Measurements from ENCODE around the gene ATP8B4. TPM values are rescaled to one million over a fixed set of nuclear protein-coding genes. Genes with fewer than 3 reads are reported as not detected.

The ATP8B4 gene
- total RNA-seq, 1 donor from 2014 or later = 9.8 TPM

DNA sequence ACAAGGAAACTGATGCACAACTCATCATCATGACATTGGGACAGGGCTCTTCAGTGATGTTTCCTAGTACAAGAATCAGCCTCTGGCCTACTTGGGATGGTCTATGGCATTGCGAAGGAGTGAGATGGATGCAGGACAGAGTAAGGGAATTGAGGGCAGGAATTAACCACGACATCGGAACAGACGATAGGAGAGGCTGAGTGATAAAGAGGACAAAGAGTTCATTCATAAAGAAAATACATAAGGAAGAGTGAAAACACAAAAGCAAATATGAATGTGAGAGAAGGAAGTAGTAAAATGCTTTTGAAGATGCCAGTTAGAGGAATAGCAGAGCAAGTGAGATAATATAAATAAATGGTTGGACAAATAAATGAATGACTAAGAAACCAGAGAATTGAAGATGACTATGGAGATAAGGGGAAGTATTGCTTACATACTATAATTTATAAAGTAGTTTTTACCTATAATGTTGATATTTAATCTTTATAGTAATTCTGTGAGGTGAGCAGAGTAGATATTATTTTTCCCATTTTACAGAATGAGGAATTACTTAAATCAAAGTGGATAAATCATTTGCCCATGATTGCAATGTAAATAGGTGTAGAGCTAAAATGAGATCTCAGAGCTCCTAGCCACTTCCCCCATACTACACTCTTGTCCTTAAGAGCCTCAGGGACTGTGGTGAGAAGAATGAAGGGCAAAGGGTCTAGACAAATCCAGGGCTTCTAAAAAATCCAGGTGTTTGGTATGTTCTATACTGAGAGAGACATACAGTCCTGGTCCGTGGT is 294.9 kb downstream of the ATP8B4 start:
- Histone ChIP-seq H3K27ac (no peak overlapping the region), H3K4me3 (no peak overlapping the region), H3K4me1 (no peaks in the 10 kb centered on the region), H3K9me3 (no peaks in the 10 kb centered on the region), H3K27me3 (no peaks in the 10 kb centered on the region), H3K36me3 (no peaks in the 10 kb centered on the region)
- no peak for DNase-seq (ENCODE audit: extremely low spot score in 2 of 2)
- intact Hi-C loops (cut with DNase I) = no loop called here
- TF ChIP-seq POLR2A (IDR thresholded peaks at IDR 0.05) (no peak), POLR2AphosphoS5 (IDR thresholded peaks at IDR 0.05; ENCODE audit: insufficient read depth in 1 of 2, low read depth in 1 of 2) (no peak), CTCF (IDR thresholded peaks at IDR 0.05) (no peak)

- H3K36me3 ChIP-seq = no peaks in the 10 kb centered on the region
- no peak for DNase-seq (ENCODE audit: extremely low spot score in 2 of 2)
- peaks cover 7% of the 10 kb centered on the region for H3K4me1 ChIP-seq
- H3K4me3 ChIP-seq = no peak overlapping the region
- H3K27me3 ChIP-seq = no peaks in the 10 kb centered on the region
- peak overlapping the region; percentile 41 for H3K27ac ChIP-seq
- H3K9me3 ChIP-seq = no peaks in the 10 kb centered on the region
- no peak for TF ChIP-seq POLR2A (IDR thresholded peaks at IDR 0.05)
- TF ChIP-seq POLR2AphosphoS5 (IDR thresholded peaks at IDR 0.05; ENCODE audit: insufficient read depth in 1 of 2, low read depth in 1 of 2) = no peak
- no peak for TF ChIP-seq CTCF (IDR thresholded peaks at IDR 0.05)
- intact Hi-C loops (cut with DNase I) = no loop called here
Measured at GRCh38 chr15:49817100-49817499, 301.9 kb downstream of the ATP8B4 start.

DNA sequence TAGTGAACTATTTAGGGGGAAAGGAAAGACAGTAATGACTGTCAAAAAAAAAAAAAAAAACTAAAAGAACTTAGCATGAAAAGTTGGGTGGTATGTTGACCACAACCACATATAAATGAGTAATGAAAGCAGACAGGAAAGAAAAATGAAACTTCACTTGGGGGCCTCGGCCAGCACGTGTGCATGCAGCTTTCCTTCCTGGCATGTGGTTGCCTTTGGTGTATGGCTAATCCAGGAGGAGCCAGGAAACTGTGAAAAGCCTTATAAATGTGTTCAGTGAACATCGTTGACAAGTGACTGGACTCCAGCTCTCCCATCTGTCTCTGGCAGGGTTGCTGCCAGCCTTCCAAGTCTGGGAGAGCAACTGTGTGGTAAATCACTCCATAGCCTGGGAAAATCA is 303.1 kb downstream of the ATP8B4 start:
- Histone ChIP-seq H3K27ac (peak overlapping the region; percentile 41), H3K27me3 (no peaks in the 10 kb centered on the region), H3K36me3 (no peaks in the 10 kb centered on the region), H3K4me3 (no peak overlapping the region), H3K9me3 (no peaks in the 10 kb centered on the region), H3K4me1 (peaks cover 7% of the 10 kb centered on the region)
- DNase-seq (ENCODE audit: extremely low spot score in 2 of 2) = no peak
- intact Hi-C loops (cut with DNase I) = no loop called here
- TF ChIP-seq CTCF (IDR thresholded peaks at IDR 0.05) = no peak
- no peak for TF ChIP-seq POLR2A (IDR thresholded peaks at IDR 0.05)
- TF ChIP-seq POLR2AphosphoS5 (IDR thresholded peaks at IDR 0.05; ENCODE audit: insufficient read depth in 1 of 2, low read depth in 1 of 2) = no peak

DNA sequence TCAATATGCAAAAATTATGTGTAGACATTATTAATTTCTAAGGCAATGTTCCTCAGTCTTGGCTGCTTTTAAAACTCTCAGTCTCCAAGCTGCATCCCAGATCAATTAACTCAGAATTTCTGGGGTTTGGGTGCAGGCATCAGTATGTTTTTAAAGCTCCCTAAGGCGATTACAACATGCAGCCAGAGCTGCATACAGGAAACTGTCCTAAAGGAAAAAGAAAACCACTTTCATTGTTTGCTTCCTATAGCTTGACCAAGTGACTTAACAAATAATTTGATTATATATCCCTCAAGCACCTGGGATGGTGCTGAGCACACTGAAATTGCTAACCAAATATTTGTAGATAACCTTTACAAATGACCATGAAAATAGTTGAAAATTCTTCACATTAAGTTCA is 303.5 kb downstream of the ATP8B4 start:
- Histone ChIP-seq H3K36me3 (no peaks in the 10 kb centered on the region), H3K27me3 (no peaks in the 10 kb centered on the region), H3K4me3 (no peak overlapping the region), H3K4me1 (peaks cover 9% of the 10 kb centered on the region), H3K27ac (no peak overlapping the region), H3K9me3 (no peaks in the 10 kb centered on the region)
- no peak for TF ChIP-seq POLR2AphosphoS5 (IDR thresholded peaks at IDR 0.05; ENCODE audit: insufficient read depth in 1 of 2, low read depth in 1 of 2)
- no peak for TF ChIP-seq CTCF (IDR thresholded peaks at IDR 0.05)
- TF ChIP-seq POLR2A (IDR thresholded peaks at IDR 0.05) = no peak
- intact Hi-C loops (cut with DNase I) = no loop called here
- DNase-seq (ENCODE audit: extremely low spot score in 2 of 2) = no peak

GRCh38 chr15:49814709-49815108 is 304.3 kb downstream of the ATP8B4 start:
- H3K4me1 ChIP-seq = peaks cover 16% of the 10 kb centered on the region
- no peak overlapping the region for H3K4me3 ChIP-seq
- H3K27ac ChIP-seq = no peak overlapping the region
- no peaks in the 10 kb centered on the region for H3K27me3 ChIP-seq
- DNase-seq (ENCODE audit: extremely low spot score in 2 of 2) = no peak
- H3K36me3 ChIP-seq = no peaks in the 10 kb centered on the region
- intact Hi-C loops (cut with DNase I) = no loop called here
- TF ChIP-seq CTCF (IDR thresholded peaks at IDR 0.05) = no peak
- no peak for TF ChIP-seq POLR2AphosphoS5 (IDR thresholded peaks at IDR 0.05; ENCODE audit: insufficient read depth in 1 of 2, low read depth in 1 of 2)
- TF ChIP-seq POLR2A (IDR thresholded peaks at IDR 0.05) = no peak
- H3K9me3 ChIP-seq = no peaks in the 10 kb centered on the region
